HG02885 (cell line): ENCODE data around the gene AAR2.

Source experiments
- ATAC-seq: cut with Tn5 transposase; IDR thresholded peaks from one replicate; pipeline ENCODE4 v1.9.1; 2021; ENCODE audit warnings: mild to moderate bottlenecking; ENCODE audit not compliant: unreplicated experiment, poor library complexity

Gene AAR2

GRCh38 chr20:36254076-36254475 lies 17.8 kb downstream of the AAR2 start:
- no peak for ATAC-seq

GRCh38 chr20:36255445-36255844 lies 19.2 kb downstream of the AAR2 start:
- ATAC-seq = no peak

- ATAC-seq = no peak
Measured at GRCh38 chr20:36259177-36260061, 23.1 kb downstream of the AAR2 start.

- no peak for ATAC-seq
Measured at GRCh38 chr20:36260316-36260715, 24.0 kb downstream of the AAR2 start.

- no peak for ATAC-seq
Measured at GRCh38 chr20:36261389-36262105, 25.3 kb downstream of the AAR2 start.

- no peak for ATAC-seq
Measured at GRCh38 chr20:36262440-36262839, 26.2 kb downstream of the AAR2 start.

GRCh38 chr20:36264426-36265246 lies 28.4 kb downstream of the AAR2 start:
- no peak for ATAC-seq

- no peak for ATAC-seq
Measured at GRCh38 chr20:36266189-36266588, 29.9 kb downstream of the AAR2 start.

GRCh38 chr20:36267605-36268381 lies 31.5 kb downstream of the AAR2 start:
- ATAC-seq = no peak

- no peak for ATAC-seq
Measured at GRCh38 chr20:36268440-36269342, 32.4 kb downstream of the AAR2 start.

GRCh38 chr20:36269507-36269906 lies 33.2 kb downstream of the AAR2 start:
- no peak for ATAC-seq

- ATAC-seq = no peak
Measured at GRCh38 chr20:36270744-36271638, 34.7 kb downstream of the AAR2 start.

- ATAC-seq = no peak
Measured at GRCh38 chr20:36271639-36272546, 35.6 kb downstream of the AAR2 start.

GRCh38 chr20:36272547-36273220 lies 36.4 kb downstream of the AAR2 start:
- ATAC-seq = no peak

- ATAC-seq = no peak
Measured at GRCh38 chr20:36273414-36274180, 37.3 kb downstream of the AAR2 start.
